ENCODE data around the gene TDP1.

The TDP1 gene

DNA sequence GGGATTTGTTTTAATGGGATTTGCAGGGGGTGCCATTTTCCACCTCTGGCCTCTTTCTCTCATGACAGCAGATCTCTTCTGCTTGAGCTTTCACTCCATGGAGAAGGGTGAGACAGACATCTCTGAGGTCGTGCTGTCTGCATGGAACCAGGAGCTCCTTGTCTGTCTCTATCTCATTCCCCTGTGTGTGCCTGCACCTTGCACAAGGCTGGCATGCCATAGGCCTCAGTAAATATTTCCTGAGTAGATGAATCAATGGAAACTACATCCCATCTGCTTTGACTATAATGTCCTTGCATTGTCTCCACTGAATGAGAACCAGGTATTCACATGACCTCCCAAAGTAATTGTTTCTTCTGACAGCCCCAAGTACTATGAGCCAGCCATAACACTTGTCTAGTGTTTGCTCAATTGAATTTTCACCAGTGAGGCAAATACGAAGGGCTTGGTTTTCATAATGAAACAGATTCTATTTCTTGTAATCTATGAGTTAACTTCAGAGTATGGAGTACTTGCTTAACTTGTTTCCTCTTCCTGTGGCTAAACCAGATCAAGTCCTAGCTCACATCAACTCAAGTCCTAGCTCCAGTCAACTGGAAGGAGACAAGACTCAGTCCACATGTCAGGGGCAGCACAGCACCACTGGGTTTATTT, 138.3 kb downstream of the TDP1 start:
- Histone ChIP-seq H3K36me3 (ENCODE audit: low read depth) (no peaks in the 10 kb centered on the region), H3K4me3 (ENCODE audit: severe bottlenecking) (no peak overlapping the region)

More for the DNA sequence above, 138.3 kb downstream of the TDP1 start:
- ATAC-seq (ENCODE audit: low read depth) (peak; percentile 77), DNase-seq (ENCODE audit: low spot score) (no peak)
- TF ChIP-seq, protein P1, sequence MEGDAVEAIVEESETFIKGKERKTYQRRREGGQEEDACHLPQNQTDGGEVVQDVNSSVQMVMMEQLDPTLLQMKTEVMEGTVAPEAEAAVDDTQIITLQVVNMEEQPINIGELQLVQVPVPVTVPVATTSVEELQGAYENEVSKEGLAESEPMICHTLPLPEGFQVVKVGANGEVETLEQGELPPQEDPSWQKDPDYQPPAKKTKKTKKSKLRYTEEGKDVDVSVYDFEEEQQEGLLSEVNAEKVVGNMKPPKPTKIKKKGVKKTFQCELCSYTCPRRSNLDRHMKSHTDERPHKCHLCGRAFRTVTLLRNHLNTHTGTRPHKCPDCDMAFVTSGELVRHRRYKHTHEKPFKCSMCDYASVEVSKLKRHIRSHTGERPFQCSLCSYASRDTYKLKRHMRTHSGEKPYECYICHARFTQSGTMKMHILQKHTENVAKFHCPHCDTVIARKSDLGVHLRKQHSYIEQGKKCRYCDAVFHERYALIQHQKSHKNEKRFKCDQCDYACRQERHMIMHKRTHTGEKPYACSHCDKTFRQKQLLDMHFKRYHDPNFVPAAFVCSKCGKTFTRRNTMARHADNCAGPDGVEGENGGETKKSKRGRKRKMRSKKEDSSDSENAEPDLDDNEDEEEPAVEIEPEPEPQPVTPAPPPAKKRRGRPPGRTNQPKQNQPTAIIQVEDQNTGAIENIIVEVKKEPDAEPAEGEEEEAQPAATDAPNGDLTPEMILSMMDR (IDR thresholded peaks at IDR 0.05; ENCODE audit: poor library complexity, severe bottlenecking): no peak
- Histone ChIP-seq H3K4me1 (ENCODE audit: insufficient read depth, poor library complexity, severe bottlenecking) (peaks cover 2% of the 10 kb centered on the region), H3K27ac (ENCODE audit: poor library complexity, severe bottlenecking) (no peak overlapping the region), H3K9me3 (ENCODE audit: severe bottlenecking) (no peaks in the 10 kb centered on the region), H3K27me3 (ENCODE audit: insufficient read depth, poor library complexity, severe bottlenecking) (no peaks in the 10 kb centered on the region)
